ENCODE results near the gene CRACDL. TPM values are rescaled to one million over a fixed set of nuclear protein-coding genes. Genes with fewer than 3 reads are reported as not detected.

CRACDL gene
- total RNA-seq, 1 experiment from 2014 or later, result not detected

GRCh38 chr2:98801286-98801685 lies 134.7 kb downstream of the CRACDL start:
- Histone ChIP-seq H2AFZ (ENCODE audit: low read length) (no peak overlapping the region), H3K9me3 (ENCODE audit: low read length) (no peaks in the 10 kb centered on the region), H3K27ac (ENCODE audit: low read length) (no peak overlapping the region), H3K27me3 (ENCODE audit: low read length) (no peaks in the 10 kb centered on the region), H3K79me2 (ENCODE audit: low read length) (no peaks in the 10 kb centered on the region), H3K36me3 (ENCODE audit: low read depth, low read length) (no peaks in the 10 kb centered on the region), H3K9me2 (replicated peaks; ENCODE audit: low read length) (no peaks in the 10 kb centered on the region), H3K4me3 (ENCODE audit: low read length) (no peak overlapping the region), H3K4me2 (ENCODE audit: low read length) (no peak overlapping the region), H4K20me1 (ENCODE audit: low read length) (no peaks in the 10 kb centered on the region), H3F3A (ENCODE audit: low read length, unreplicated experiment) (no peaks in the 10 kb centered on the region), H3K4me1 (ENCODE audit: insufficient read depth, low read length) (peaks cover 16% of the 10 kb centered on the region), H3K9ac (ENCODE audit: low read length) (no peak overlapping the region)
- no peak for TF ChIP-seq EZH2phosphoT487 (IDR thresholded peaks at IDR 0.05; ENCODE audit: borderline replicate concordance, low read length)
- no peak for TF ChIP-seq CTCF (conservative IDR thresholded peaks at IDR 0.05; ENCODE audit: low read depth, low read length)
- TF ChIP-seq EZH2 (IDR thresholded peaks at IDR 0.05; ENCODE audit: low read length, unreplicated experiment), result no peak
- no peak for ATAC-seq
- POLR2A ChIA-PET (ENCODE audit: unreplicated experiment), result no interaction called here
- intact Hi-C loops (cut with micrococcal nuclease), result no loop called here
- CTCF ChIA-PET, result no interaction called here
- no peak for DNase-seq
- no TSS peak for BruUV-seq (replicated peaks)

GRCh38 chr2:98800330-98801064 lies 135.5 kb downstream of the CRACDL start:
- POLR2A ChIA-PET (ENCODE audit: unreplicated experiment), result no interaction called here
- ATAC-seq, result no peak

More at GRCh38 chr2:98800330-98801064, 135.5 kb downstream of the CRACDL start:
- Histone ChIP-seq H3K27me3 (ENCODE audit: low read length) (no peaks in the 10 kb centered on the region), H3K4me1 (ENCODE audit: insufficient read depth, low read length) (peaks cover 8% of the 10 kb centered on the region), H4K20me1 (ENCODE audit: low read length) (no peaks in the 10 kb centered on the region), H3F3A (ENCODE audit: low read length, unreplicated experiment) (no peaks in the 10 kb centered on the region), H3K9me2 (replicated peaks; ENCODE audit: low read length) (no peaks in the 10 kb centered on the region), H2AFZ (ENCODE audit: low read length) (no peak overlapping the region), H3K4me2 (ENCODE audit: low read length) (no peak overlapping the region), H3K79me2 (ENCODE audit: low read length) (no peaks in the 10 kb centered on the region), H3K9me3 (ENCODE audit: low read length) (no peaks in the 10 kb centered on the region), H3K27ac (ENCODE audit: low read length) (no peak overlapping the region), H3K4me3 (ENCODE audit: low read length) (no peak overlapping the region), H3K36me3 (ENCODE audit: low read depth, low read length) (no peaks in the 10 kb centered on the region), H3K9ac (ENCODE audit: low read length) (no peak overlapping the region)
- BruUV-seq (replicated peaks), result no TSS peak
- TF ChIP-seq CTCF (conservative IDR thresholded peaks at IDR 0.05; ENCODE audit: low read depth, low read length) (no peak), EZH2phosphoT487 (IDR thresholded peaks at IDR 0.05; ENCODE audit: borderline replicate concordance, low read length) (no peak), EZH2 (IDR thresholded peaks at IDR 0.05; ENCODE audit: low read length, unreplicated experiment) (no peak)
- no peak for DNase-seq
- intact Hi-C loops (cut with micrococcal nuclease), result no loop called here
- CTCF ChIA-PET, result no interaction called here

Data from PC-3 (cell line).